Neural progenitor cell (in vitro differentiated cells): ENCODE results near the gene ZNF143.

Experiments used
- CTCF ChIP-seq: fragments of 200-600 bp; sonication (generic); IDR thresholded peaks from 2 replicates; pipeline ENCODE4 v1.5.1; 2017; ENCODE audit warnings: antibody characterized with exemption, mild to moderate bottlenecking
- EZH2 ChIP-seq: fragments of 200-600 bp; sonication (generic); IDR thresholded peaks from 2 replicates; pipeline ENCODE4 v1.6.1; 2017; ENCODE audit warnings: antibody characterized with exemption, mild to moderate bottlenecking, moderate library complexity

DNA sequence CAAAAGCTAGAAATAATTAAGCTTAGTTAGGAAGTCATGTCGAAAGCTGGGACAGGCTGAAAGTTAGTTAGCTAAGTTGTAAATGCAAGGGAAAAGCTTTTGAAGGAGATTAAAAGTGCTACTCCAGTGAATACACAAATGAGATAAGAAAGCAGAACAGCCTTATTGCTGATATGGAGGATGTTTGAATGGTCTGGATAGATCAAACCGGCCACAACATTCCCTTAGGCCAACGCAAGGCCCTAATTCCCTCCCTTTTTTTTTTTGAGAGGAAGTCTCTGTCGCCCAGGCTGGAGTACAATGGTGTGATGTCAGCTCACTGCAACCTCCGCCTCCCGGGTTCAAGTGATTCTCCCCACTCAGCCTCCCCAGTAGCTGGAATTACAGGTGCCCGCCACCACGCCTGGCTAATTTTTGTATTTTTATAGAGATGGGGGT lies 89.4 kb downstream of the ZNF143 start:
- TF ChIP-seq CTCF (no peak), EZH2 (no peak)
